PC-3 (cell line): Measurements from ENCODE around the gene PRKN.

Experiments
- EZH2phosphoT487 ChIP-seq: fragments of 300-600 bp; sonication (generic); IDR thresholded peaks from 2 replicates; pipeline ENCODE4 v1.6.1; 2018; ENCODE audit warnings: mild to moderate bottlenecking, antibody characterized with exemption, low read length, borderline replicate concordance
- TF ChIP-seq, protein P1 (sequence below): fragments of 300-600 bp; sonication (generic); conservative IDR thresholded peaks from 2 replicates; pipeline ENCODE4 v1.5.1; 2017; ENCODE audit warnings: antibody characterized with exemption, low read depth, mild to moderate bottlenecking, low read length

DNA sequence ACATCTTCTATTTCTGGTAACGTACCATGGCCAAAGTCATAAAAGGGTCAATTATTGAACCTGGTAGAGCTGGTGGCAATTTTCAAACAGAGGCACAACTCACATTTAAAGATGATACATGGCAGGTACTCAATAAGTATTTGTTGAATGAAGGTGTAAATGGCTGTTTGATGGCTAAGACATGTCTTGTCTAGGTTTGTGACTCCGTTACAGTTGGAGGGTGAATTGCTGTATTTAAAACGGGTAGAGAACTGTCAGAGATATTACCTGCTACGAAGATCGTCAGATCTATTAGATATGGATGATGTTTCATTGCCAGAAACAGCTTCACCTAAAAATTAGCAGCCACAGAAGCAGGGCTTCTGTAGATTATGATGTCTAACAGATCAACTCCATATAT lies 601.9 kb downstream of the PRKN start:
- TF ChIP-seq, protein P1, sequence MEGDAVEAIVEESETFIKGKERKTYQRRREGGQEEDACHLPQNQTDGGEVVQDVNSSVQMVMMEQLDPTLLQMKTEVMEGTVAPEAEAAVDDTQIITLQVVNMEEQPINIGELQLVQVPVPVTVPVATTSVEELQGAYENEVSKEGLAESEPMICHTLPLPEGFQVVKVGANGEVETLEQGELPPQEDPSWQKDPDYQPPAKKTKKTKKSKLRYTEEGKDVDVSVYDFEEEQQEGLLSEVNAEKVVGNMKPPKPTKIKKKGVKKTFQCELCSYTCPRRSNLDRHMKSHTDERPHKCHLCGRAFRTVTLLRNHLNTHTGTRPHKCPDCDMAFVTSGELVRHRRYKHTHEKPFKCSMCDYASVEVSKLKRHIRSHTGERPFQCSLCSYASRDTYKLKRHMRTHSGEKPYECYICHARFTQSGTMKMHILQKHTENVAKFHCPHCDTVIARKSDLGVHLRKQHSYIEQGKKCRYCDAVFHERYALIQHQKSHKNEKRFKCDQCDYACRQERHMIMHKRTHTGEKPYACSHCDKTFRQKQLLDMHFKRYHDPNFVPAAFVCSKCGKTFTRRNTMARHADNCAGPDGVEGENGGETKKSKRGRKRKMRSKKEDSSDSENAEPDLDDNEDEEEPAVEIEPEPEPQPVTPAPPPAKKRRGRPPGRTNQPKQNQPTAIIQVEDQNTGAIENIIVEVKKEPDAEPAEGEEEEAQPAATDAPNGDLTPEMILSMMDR: no peak
- no peak for TF ChIP-seq EZH2phosphoT487
